Memory B cell (primary cell): ENCODE results near the gene AOPEP.

ENCODE experiments used
- ATAC-seq: fragments of 150-1000 bp; cut with Tn5 transposase; 2 replicates; pipeline ENCODE4 v1.10.0; 2021; ENCODE audit warnings: low read depth, mild to moderate bottlenecking, moderate library complexity
- DNase-seq, 2 donors: peaks; one replicate each; pipeline ENCODE4 v3.0.0; 2022; ENCODE audit warnings: low spot score in 2 of 2
- H3K27ac Mint-ChIP-seq: one replicate; pipeline ENCODE4 v1.8.0; 2022; ENCODE audit warnings: mild to moderate bottlenecking, moderate library complexity, mixed read lengths
- H3K27me3 Mint-ChIP-seq: one replicate; pipeline ENCODE4 v1.8.0; 2022; ENCODE audit warnings: mixed read lengths
- H3K36me3 Mint-ChIP-seq: one replicate; pipeline ENCODE4 v1.8.0; 2022; ENCODE audit warnings: mild to moderate bottlenecking, mixed read lengths
- H3K4me1 Mint-ChIP-seq: one replicate; pipeline ENCODE4 v1.8.0; 2022; ENCODE audit warnings: mixed read lengths
- H3K4me3 Mint-ChIP-seq: one replicate; pipeline ENCODE4 v1.8.0; 2022; ENCODE audit warnings: mild to moderate bottlenecking, moderate library complexity, mixed read lengths
- H3K9me3 Mint-ChIP-seq: one replicate; pipeline ENCODE4 v1.8.0; 2022; ENCODE audit warnings: mixed read lengths

Gene AOPEP

DNA sequence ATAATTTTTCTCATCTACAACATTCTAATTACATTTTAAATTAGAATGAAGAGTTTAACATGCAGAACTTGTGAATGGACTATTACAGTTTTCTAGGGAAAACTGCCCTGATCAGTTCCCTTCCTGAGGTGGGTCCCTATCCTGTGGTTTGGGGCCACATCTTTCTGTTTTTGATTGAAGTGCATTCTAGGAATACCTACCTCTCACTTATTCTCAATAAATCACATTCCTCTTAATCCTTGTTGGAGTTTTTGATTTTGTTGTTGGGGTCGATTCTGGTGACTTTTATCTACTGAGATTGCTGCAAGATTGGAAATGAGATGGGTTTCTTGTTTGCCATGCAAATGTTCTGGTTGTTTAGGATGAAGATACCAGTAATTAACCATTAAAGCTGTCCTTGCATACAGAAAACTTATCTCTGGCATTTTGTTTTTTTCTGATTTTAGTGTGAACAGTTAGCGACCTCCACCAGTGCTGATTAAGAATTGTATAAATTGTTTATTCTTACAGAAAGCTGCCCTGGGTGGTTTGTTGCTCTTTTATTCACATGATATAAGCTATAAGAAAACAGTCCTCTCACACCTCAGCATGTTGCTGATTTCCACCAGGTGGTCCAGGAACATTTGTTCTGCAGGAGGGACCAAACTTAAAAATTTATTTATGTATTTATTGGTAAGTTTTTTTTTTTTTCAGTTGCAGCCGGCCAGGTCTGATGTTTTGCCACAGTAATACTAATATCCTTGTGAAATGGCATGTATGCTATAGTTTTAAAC is 321.1 kb downstream of the AOPEP start:
- peak overlapping the region; percentile 67 for H3K4me3 Mint-ChIP-seq
- ATAC-seq (no peak), DNase-seq (no peak)
- peaks cover 6% of the 10 kb centered on the region for H3K4me1 Mint-ChIP-seq
- H3K9me3 Mint-ChIP-seq: no peaks in the 10 kb centered on the region
- H3K36me3 Mint-ChIP-seq: peaks cover 4% of the 10 kb centered on the region
- H3K27ac Mint-ChIP-seq: no peak overlapping the region
- peaks cover 3% of the 10 kb centered on the region for H3K27me3 Mint-ChIP-seq

DNA sequence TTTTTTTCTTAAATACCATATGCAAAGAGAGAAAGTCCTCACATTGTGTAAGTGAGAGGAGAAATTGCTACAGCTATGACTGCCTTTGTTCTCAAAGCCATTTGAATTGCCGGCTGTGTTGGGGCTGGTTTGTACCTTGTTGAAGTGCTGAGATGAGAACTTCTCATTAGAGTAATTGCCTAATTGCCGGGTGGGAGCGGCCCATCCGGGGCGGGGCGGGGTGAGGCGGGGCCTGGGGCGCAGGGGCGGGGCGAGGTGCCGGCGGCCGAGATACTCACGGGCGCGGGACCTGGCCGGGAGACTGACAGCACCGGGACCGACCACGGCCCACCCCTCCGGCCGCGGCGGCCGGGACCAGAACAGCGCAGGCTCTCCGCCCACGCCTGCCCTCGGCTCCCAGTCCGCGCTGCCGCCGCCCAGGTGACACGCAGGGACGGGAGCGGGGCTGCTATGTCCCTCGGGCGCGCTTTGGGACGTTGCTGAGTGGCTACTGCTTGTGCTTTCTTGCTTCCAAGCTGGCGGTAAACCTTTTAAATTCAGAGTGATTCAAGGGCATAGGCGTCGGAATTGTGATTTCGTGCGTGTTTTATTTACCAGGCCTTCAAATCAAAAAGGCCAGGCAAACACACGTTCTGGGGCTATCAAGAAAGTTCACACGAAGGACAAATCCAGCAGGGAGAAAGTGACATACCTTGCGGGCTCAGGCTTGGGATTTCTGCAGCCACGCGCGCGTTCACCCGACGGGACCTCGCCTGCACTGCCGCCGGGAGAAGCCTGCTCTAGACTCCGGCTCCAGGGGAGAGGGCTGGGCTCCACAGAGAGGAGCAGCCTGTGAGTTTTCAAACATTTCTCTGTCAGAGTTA is 322.0 kb downstream of the AOPEP start:
- H3K36me3 Mint-ChIP-seq: peaks cover 4% of the 10 kb centered on the region

DNA sequence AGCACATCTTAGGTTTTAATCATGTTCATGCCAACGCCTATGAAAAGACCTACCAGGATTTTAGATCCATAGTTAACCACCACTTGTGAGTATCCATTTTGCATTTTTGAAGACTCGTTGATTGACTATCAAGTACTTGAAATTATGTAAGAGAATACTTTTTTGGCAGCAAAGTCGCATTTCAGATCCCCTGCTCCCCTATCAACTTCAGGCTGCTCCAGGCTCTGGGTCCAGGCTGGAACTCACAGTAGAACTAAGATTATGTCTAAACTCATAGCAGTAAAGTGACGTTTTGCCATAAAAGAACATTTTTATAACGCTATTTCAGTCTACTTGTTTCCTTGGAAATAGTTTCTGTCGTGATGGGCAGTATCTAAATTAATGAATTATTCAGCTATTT is 323.3 kb downstream of the AOPEP start:
- Mint-ChIP-seq H3K27me3 (peaks cover 3% of the 10 kb centered on the region), H3K4me3 (no peak overlapping the region), H3K4me1 (peaks cover 6% of the 10 kb centered on the region), H3K36me3 (peaks cover under 1% of the 10 kb centered on the region), H3K9me3 (no peaks in the 10 kb centered on the region), H3K27ac (no peak overlapping the region)
- ATAC-seq: no peak
- no peak for DNase-seq

More for the DNA sequence above, 322.0 kb downstream of the AOPEP start:
- Mint-ChIP-seq H3K27ac (peak overlapping the region; percentile 53), H3K4me3 (peak overlapping the region; percentile 79), H3K27me3 (peaks cover 3% of the 10 kb centered on the region), H3K4me1 (peaks cover 6% of the 10 kb centered on the region), H3K9me3 (no peaks in the 10 kb centered on the region)
- ATAC-seq: peak; percentile 89
- DNase-seq: peak; percentile 29 to 41

DNA sequence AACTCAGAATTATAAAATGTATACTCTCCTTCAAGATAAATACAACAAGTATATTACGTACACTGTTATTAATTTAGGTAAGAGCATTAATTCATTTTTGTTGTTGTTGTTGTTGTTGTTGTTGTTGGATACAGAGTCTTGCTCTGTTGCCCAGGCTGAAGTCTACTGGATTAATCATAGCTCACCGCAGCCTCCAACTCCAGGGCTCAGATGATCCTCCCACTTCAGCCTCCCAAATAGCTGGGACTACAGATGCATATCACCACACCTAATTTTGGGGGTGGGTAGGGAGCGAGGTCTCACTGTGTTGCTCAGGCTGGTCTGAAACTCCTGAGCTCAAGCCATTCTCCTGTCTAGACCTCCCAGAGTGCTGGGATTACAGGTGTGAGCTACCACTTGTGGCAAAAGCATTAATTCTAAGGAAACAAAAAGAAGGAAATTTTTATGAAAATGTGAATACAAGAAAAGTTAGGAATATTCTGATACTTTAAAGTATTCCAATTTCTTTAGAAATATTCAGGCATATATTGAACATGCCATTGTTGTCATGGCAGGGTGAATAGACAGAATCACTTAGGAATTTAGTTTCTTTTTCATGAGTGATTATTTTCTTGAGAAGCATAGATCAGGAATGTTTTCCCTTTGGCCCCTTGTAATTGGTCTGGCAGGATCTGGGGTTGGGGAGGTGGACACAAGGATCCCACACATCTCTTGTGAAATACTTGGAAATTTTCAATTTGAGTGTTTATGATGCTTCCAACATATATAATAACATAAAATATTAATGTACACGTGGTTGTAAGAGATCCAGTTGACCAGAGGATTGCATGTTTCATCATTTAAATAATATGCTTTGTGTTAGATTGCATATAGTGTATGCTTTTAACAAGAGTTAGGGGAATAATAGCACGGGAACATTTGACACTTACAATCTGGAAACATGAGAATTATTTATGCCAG is 327.4 kb downstream of the AOPEP start:
- no peaks in the 10 kb centered on the region for H3K36me3 Mint-ChIP-seq
- H3K27me3 Mint-ChIP-seq: peaks cover 1% of the 10 kb centered on the region
- no peaks in the 10 kb centered on the region for H3K9me3 Mint-ChIP-seq
- no peak overlapping the region for H3K27ac Mint-ChIP-seq
- H3K4me3 Mint-ChIP-seq: no peak overlapping the region
- DNase-seq: no peak
- no peak for ATAC-seq
- H3K4me1 Mint-ChIP-seq: peaks cover 2% of the 10 kb centered on the region

DNA sequence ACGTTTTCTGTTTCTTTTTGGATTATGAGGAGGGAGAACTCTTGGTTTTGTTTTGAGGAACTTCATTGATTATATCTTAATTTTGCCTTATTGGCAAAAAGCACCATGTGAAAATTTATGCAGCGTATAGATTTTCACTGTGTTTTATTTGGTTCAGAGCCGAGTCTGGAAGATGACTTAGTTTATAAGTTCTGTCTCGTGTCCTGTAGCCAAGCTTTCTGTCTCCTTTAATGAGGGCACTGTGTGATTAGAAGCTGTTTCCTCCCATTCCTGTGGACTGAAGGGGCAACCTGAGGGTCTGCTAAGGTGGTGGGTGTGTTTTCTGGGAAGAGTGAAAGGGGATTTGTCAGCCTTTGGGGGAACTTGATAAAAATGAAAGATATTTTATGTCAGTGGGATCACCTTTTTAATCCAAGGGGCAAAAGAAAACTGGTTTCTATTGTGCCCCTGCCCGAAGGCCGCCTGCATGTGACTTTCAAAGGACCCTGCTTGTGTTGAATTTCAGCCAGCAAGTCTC is 328.9 kb downstream of the AOPEP start:
- H3K27me3 Mint-ChIP-seq: peaks cover 1% of the 10 kb centered on the region
- no peak for ATAC-seq
- H3K4me1 Mint-ChIP-seq: no peaks in the 10 kb centered on the region
- no peak for DNase-seq
- no peaks in the 10 kb centered on the region for H3K36me3 Mint-ChIP-seq
- H3K27ac Mint-ChIP-seq: no peak overlapping the region
- H3K9me3 Mint-ChIP-seq: no peaks in the 10 kb centered on the region
- no peak overlapping the region for H3K4me3 Mint-ChIP-seq

DNA sequence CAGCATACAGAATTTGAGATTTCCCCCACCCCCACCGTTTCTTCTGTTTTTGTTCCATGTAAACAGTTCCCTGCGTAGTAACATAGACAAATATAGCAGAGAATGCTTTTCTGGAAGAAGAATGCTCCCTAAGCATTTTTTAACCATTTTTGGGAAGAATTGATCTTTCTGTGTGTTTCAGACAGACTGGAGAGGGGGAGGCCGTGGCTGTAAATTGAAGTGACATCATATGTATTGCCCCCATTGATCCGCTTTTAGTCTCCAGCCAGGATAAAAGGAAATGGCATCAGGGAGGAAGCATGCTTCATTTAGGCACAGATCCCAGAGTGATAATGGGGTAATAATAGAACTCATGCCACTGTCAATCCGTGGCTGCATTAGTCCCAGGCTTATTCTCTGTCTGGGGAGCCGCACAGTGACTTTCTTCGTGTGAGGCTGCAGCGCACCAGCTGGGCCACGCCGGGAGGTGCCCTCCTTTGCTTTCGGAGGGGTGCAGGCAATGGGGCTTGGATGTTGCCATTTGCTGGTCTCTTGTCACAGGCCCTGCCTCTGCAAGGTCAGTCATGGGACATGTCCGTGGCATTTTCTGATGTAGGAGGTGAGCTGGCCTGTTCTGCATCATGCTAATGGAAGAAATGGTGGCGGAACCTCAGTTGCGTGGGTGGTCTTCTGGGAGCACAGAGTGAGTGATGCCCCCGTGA is 329.5 kb downstream of the AOPEP start:
- Mint-ChIP-seq H3K4me1 (no peaks in the 10 kb centered on the region), H3K36me3 (peaks cover 3% of the 10 kb centered on the region), H3K27ac (no peak overlapping the region), H3K4me3 (no peak overlapping the region), H3K9me3 (no peaks in the 10 kb centered on the region), H3K27me3 (no peaks in the 10 kb centered on the region)
- ATAC-seq (no peak), DNase-seq (no peak)

DNA sequence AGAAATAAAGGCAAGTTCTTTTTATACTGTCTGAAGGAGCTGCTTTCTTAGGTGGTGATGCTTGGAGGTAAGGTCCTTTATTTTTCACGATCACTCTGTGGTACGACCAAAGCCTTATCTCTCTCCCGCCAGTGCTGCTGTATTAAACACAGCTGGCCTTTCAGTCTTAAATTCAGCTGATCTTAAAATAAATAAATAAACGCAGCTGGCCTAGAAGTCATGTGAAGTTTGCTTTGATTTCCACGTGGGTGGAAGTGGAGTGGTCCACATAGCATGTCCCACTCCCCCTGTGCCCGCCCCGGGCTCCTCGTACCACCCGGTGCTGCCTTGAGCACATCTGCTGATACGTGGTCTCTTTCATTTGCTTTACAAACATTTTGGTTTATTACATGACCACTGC is 330.6 kb downstream of the AOPEP start:
- Mint-ChIP-seq H3K27ac (no peak overlapping the region), H3K27me3 (no peaks in the 10 kb centered on the region), H3K36me3 (peaks cover 3% of the 10 kb centered on the region), H3K4me3 (no peak overlapping the region), H3K9me3 (no peaks in the 10 kb centered on the region), H3K4me1 (no peaks in the 10 kb centered on the region)
- DNase-seq (no peak), ATAC-seq (no peak)

DNA sequence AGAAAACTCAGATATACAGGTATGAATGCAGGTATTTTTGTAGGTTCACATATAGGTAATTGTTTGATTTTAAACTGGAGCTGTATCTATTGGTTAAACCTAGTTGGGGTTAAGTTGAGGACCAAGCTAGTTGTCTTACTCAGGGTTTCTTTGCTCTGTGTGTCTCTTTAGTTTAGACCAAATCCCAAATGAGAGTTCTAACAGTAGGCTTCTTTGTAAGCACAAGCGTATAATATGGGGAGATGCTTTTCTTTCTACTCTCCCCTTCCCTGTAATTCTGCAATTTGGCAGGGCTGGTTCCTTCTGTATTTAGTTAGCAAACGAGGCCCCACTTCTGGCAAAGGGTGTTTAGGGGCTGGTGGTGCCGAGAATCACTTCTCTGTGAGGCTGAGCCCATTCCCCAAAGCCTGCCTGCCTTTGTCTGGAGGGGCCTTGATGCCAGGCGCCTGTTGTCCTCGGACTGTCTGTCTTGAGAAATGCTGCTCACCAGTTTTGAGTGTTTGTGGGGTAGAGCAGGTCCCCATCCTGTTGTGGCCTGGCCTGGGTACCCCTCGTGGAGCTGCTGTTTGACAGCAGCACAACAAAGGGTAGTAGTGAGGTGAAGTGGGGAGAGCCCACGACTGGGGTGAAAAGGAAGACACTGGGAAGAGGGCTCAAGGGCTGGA is 331.8 kb downstream of the AOPEP start:
- Mint-ChIP-seq H3K4me3 (no peak overlapping the region), H3K36me3 (peaks cover 7% of the 10 kb centered on the region), H3K4me1 (no peaks in the 10 kb centered on the region), H3K9me3 (no peaks in the 10 kb centered on the region), H3K27me3 (no peaks in the 10 kb centered on the region), H3K27ac (no peak overlapping the region)
- ATAC-seq (no peak), DNase-seq (no peak)

DNA sequence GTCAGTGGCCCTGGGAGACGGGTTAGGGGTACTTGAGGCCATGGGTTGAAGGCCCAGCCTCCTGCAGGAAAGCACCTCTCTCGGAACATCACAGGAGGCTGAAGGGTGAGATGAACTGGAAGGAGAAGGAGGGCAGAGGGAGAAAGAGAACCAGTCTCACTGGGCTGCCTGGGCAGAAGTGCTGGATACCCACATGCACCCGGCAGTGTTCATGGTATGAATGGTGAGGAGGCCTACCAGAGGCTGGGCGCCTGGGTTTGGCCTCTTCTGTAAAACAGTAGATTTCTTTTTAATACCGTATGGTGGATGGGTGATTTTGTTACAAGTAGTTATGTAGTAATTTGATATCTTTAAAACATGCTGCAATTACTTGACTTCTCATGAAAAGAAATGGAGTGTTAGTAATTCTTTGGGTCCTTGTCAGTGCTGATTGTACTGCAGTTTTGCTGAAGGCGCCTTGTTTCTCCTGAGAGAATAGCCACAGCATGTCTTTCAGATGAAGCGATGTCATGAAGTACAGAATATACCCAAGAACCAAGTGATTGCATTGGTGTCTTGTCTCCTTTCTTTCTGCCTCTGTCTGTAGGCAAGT is 332.4 kb downstream of the AOPEP start:
- no peak overlapping the region for H3K27ac Mint-ChIP-seq
- DNase-seq: no peak
- no peak for ATAC-seq

DNA sequence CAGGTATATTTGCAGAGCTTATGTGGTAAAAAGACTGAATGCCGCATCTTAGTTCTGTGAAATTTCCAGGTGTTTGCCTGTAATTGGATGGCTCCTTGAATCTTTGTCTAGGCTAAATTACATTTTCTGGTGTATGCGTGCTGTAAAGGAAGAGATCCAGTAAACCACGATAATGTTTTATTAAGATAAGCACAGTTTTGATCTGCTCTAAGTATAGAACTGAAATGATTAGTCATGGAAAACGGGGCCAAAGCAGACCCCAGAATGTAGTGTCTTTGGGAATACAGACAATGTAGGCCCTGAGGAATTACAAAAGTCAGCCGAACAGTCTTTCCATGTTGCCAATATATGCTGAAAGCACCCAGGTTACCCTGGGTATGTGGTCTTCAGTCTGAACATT is 333.7 kb downstream of the AOPEP start:
- Mint-ChIP-seq H3K4me1 (no peaks in the 10 kb centered on the region), H3K27me3 (no peaks in the 10 kb centered on the region), H3K36me3 (peaks cover 12% of the 10 kb centered on the region), H3K27ac (no peak overlapping the region), H3K9me3 (no peaks in the 10 kb centered on the region), H3K4me3 (no peak overlapping the region)
- no peak for DNase-seq
- ATAC-seq: no peak

More for the DNA sequence above, 332.4 kb downstream of the AOPEP start:
- peaks cover 11% of the 10 kb centered on the region for H3K36me3 Mint-ChIP-seq
- no peaks in the 10 kb centered on the region for H3K9me3 Mint-ChIP-seq
- no peak overlapping the region for H3K4me3 Mint-ChIP-seq
- no peaks in the 10 kb centered on the region for H3K4me1 Mint-ChIP-seq
- H3K27me3 Mint-ChIP-seq: no peaks in the 10 kb centered on the region

DNA sequence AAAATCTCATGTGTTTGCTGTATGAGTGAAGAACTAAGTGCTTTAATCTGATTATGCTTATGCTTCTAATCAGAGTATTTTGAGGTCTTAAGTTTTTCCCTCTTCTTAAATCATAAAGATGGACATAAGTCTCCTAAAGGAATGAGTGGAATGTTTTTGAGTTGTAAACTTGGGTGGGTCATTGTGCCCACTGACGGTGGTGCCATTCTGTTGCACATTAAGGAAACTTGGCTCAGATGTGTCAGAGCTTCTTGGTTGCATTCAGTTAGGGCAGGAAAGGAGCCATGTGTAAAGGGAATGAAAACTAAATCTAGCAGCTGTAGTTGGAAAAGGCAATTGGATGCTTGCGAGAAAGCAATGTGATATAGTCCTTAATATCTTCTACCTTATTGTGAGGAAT is 334.4 kb downstream of the AOPEP start:
- no peak overlapping the region for H3K27ac Mint-ChIP-seq
- H3K9me3 Mint-ChIP-seq: no peaks in the 10 kb centered on the region
- H3K36me3 Mint-ChIP-seq: peaks cover 12% of the 10 kb centered on the region
- no peaks in the 10 kb centered on the region for H3K27me3 Mint-ChIP-seq
- ATAC-seq (no peak), DNase-seq (no peak)
- no peaks in the 10 kb centered on the region for H3K4me1 Mint-ChIP-seq
- no peak overlapping the region for H3K4me3 Mint-ChIP-seq

DNA sequence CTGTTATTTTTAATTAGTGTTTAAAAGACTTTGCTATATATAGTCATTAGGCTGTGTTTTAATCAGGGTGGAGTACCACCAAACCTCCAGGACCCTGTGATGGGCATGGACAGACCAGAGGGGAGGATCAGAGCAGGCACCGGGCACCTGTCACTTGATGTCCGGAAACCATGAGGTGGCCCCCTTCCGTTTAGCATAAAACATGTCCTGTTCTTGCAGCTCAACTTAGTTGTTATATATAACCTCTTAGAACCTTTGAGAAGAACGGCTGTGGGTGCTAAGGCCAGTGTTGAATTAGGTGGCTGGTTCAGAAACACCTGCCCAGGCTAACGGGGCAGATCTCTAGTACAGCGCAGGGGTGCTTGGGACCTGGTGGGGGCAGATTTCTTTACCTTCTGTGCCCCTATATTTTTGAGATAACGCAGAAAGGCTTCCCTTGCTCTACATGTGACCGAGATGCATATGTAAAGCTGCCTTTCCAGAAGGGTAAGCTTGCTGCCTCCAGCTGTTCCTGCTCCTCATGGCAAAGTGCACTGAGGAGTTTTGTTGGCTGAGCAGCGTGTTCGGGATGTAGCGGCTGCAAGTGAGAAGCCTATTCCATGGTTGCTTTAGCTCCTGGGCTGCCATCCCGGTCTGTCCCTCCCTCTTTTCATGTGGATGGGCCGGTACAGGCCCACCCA is 335.6 kb downstream of the AOPEP start:
- no peaks in the 10 kb centered on the region for H3K4me1 Mint-ChIP-seq
- H3K36me3 Mint-ChIP-seq: peaks cover 12% of the 10 kb centered on the region
- ATAC-seq (no peak), DNase-seq (no peak)
- no peaks in the 10 kb centered on the region for H3K9me3 Mint-ChIP-seq
- no peaks in the 10 kb centered on the region for H3K27me3 Mint-ChIP-seq
- no peak overlapping the region for H3K27ac Mint-ChIP-seq
- H3K4me3 Mint-ChIP-seq: no peak overlapping the region
